Measurements from ENCODE around the gene KLHL35.

GRCh38 chr11:75436806-75437205 is 3.8 kb upstream of the KLHL35 start:
- no peak for TF ChIP-seq CTCF (IDR thresholded peaks at IDR 0.05; ENCODE audit: low read depth, low read length, poor library complexity, severe bottlenecking)
- no peak for TF ChIP-seq EZH2phosphoT487 (IDR thresholded peaks at IDR 0.05; ENCODE audit: borderline replicate concordance, low read length)
